Ramos (cell line): Measurements from ENCODE around the gene ITFG1.
"Not testable (repeated sequence)": the region's sequence is repeated elsewhere in the genome, so short reads cannot be mapped to it uniquely, and the experiment has no call there.

Experiments
- in situ Hi-C: fragments of 300-500 bp; cut with MboI; formaldehyde crosslinking; loops from one replicate; pipeline ENCODE4 v1.14.3; 2022; ENCODE audit warnings: low sequenced_read_pairs; ENCODE audit not compliant: unreplicated experiment

Gene ITFG1

DNA sequence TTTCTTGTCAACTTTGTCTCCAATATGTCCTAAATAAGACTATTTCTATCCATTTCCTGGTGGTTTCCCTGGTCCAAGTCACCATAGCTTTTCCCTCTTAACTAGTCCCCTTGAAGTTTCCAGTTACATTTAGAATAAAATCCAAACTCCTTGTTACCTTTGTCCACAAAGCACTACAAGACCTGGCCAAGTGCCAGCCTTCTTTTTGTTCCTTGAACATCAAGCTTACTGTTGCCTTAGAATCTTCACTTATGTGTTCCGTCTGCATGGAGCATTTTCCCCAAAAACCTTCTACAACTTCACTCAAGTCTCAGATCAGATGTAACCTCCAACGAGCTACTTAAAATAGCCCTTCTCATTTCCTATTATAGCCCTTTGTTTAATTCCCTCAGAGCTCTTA lies 101.4 kb downstream of the ITFG1 start:
- in situ Hi-C loops, result no loop called here

DNA sequence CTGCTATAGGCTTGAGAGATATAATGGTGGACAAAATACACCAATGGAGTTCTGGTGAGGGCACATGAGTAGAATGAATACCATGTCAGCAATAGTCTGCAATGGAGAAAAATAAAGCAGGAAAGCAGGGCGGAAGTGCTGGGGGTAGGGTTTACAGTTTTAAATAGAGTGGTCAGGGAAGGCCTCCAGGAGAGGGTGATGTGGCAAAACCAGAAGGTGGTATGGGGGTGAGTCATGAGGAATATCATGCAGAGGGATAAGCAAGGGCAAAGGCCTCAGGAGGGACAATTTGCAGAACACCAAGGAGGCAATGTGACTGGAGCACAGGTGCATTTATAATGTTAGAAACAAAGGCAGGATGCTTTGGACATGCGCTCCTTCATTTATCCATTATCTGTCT lies 102.0 kb downstream of the ITFG1 start:
- in situ Hi-C loops, result no loop called here

DNA sequence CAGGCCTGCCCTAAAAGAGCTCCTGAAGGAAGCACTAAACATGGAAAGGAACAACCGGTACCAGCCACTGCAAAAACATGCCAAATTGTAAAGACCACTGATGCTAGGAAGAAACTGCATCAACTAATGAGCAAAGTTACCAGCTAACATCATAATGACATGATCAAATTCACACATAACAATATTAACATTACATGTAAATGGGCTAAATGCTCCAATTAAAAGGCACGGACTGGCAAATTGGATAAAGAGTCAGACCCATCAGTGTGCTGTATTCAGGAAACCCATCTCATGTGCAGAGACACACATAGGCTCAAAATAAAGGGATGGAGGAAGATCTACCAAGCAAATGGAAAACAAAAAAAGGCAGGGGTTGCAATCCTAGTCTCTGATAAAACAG lies 111.8 kb downstream of the ITFG1 start:
- in situ Hi-C loops, result not testable (repeated sequence)

DNA sequence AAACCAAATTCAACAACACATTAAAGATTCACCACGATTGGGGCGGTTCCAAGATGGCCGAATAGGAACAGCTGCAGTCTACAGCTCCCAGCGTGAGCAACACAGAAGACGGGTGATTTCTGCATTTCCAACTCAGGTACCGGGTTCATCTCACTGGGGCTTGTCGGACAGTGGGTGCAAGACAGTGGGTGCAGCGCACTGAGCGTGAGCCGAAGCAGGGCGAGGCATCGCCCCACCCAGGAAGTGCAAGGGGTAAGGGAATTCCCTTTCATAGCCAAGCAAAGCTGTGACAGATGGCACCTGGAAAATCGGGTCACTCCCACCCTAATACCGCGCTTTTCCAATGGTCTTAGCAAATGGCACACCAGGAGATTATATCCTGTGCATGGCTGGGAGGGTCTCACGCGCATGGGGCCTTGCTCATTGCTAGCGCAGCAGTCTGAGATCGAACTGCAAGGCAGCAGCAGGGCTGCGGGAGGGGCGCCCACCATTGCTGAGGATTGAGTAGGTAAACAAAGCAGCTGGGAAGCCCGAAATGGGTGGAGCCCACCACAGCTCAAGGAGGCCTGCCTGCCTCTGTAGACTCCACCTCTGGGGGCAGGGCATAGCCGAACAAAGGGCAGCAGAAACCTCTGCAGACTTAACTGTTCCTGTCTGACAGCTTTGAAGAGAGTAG lies 113.7 kb downstream of the ITFG1 start:
- in situ Hi-C loops, result not testable (repeated sequence)

DNA sequence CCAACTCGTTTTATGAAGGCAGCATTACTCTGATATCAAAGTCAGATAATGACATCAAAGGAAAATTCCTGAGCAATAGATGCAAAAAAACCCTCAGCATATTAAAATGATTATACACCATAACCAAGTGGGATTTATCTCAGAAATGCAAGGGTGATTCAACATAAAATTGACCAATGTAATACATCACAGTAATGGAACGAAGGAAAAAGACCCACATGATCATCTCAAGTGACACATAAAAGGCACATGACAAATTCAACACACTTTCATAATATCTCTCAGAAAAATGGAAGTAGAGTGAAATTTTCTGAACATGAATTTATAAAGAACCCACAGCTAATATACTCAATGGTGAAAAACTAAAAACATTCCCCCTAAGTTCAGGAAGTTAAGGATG lies 118.8 kb downstream of the ITFG1 start:
- in situ Hi-C loops, result no loop called here

GRCh38 chr16:47330562-47330961 lies 130.3 kb downstream of the ITFG1 start:
- in situ Hi-C loops, result not testable (repeated sequence)

GRCh38 chr16:47324309-47324708 lies 136.6 kb downstream of the ITFG1 start:
- in situ Hi-C loops, result not testable (repeated sequence)

DNA sequence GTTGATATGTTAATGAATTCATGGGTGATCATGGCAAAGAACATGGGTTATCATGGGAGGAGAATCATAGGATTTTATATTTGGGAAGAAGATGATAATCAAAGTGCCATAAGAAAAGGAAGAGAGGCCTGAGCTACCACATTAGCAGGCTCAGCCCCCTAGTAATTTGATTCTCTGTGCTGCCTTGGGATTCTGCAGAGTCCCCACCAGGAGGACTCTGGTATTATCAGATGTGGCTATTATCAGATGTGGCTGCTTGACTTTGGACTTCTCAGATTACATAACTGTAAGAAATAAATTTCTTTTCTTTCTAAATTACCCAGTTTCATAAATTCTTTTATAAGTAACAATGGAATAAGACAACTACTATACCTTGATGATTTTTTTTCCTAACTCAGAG lies 137.6 kb downstream of the ITFG1 start:
- in situ Hi-C loops, result no loop called here

DNA sequence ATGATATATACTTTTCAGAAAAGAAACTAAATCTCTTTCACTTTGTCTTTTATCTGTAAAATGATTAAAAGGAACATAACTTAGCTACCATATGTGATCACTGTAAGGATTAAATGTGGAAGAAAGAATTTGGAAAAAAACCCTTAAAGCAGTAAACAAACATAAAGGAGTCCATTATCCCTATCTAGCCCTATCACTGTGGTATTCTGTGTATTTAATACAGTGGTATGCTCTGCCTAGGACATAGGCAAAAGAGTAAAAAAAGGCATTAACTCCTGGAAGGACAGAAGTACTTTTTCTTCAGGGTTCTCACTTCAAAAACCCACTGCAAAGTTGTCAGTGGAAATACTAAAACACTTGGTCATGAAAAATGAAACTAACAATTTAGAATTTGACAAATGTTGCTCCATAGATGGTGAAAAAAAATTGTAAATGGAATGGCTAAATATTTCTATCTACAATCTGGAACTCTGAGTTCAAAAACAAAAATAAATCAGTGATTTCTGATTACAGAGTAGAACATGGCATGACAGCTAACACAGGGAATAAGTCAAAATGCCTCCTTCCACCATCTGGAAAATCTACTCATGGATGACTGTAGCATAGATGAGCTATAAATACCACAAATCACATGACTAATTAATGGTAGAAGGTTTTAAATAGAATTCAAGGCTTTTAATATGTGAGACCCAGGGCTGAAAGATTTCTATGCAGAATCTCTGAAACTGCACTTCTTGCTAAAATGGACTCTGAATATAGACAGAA lies 140.1 kb downstream of the ITFG1 start:
- in situ Hi-C loops, result no loop called here

DNA sequence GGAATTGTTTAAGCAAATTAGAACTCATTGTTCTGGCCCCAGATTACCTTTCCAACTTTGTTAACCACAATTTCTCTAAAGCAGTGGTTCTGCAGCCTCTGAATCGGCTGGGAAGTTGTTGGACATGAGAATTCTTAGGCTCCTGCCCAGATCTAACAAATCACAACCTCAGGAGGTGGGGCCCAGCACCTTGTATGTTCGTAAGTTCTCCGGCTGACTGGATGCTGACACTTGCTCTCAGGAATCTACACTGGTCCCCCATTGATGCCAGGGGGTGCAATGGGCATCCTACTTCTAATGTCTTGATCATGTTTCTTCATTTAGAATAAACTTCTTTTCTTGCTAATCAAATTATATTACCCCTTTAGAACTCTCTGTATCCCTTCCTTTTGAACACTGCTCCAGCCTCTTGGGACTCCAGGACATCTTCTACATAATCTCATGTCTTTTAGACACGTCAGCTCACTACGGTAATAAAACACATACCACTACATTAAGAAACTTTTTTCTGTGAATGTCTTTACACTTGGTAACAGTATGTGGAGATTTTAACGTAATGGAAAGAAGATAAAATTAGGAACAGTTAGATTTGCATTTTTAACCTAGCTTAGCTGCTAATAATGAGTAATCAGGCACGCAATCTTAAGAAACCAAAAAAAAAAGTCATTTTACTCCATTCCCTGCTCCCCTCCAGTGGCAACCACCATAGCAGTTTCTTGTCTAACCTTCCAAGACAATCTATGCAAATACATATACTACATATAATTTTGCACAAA lies 143.2 kb downstream of the ITFG1 start:
- in situ Hi-C loops, result no loop called here

DNA sequence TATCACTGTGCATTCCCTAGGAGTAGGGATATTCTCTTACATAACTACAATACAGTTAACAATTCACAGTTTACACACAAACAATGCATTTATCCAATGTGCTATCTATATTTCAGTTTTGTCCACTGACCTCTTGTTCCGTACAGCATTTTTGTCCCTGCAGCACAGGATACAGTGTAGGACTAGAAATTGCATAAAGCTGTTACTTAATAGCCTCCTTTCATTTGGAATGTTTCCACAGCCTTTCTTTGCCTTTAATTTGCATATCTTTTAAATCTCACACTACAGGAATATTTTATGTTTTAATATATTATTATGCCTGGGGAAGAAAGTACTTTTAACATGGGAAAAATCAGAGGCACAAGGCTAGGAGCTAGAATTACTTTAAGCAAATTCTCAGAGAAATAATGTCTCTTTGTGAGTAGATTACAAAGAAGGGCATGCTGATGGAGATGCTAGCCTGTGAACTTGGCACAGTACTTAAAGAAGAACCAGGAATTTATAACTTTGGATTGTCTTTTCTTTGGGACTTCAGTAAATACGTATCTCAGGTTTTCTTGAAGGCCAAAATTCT lies 144.3 kb downstream of the ITFG1 start:
- in situ Hi-C loops, result no loop called here

GRCh38 chr16:47311738-47312505 lies 148.9 kb downstream of the ITFG1 start:
- in situ Hi-C loops, result no loop called here

GRCh38 chr16:47310792-47311211 lies 150.1 kb downstream of the ITFG1 start:
- in situ Hi-C loops, result no loop called here

DNA sequence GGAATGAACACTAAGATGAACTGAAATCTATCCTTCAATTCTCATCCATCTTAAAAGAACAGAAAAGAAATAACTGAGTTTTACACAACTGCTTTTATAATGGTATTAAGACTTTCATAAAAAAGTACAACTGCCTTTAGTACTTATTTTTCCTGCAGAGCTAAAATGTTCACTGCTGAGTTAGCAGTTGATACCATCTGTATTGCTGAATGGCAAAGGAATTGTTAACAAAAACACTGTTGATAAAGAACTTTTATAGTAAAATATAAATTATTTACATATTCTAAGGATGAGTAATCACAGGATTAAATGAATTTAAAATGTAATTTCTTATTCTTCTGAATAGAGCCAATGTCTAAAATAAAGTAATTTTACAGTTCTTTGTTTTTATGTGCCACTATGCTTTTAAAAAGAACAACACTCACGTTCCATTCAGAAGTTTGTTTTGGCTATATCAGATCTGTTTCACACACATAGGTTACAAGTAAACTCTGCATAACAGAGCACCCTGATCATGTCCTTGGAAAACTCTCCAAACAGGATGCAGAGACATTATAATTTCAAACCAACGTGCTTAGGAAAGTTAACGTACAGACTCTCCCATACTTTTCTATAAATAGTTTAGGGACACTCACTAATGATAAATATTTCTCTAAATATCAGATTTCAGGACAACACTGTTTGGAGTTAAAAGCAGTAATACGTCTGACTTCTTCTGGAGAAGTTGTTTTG lies 151.1 kb downstream of the ITFG1 start:
- in situ Hi-C loops, result no loop called here

DNA sequence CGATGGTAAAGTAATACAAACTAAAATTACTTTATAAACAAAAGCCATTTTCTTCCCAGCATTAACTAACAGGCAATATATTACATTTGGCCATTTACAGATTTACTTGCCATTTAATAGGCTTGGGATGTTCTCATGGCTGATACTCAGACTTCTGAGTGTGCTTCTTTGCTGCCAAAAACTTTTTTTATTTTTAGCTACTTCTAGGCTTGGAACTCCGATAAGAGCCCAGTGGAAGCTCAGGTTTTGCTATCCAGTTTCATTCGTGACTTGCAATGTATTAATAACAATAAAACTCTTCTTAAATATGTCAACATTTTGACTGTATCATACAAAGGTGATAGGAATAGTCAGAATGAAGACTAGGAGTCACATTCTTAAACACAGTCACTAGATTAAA lies 152.3 kb downstream of the ITFG1 start:
- in situ Hi-C loops, result no loop called here

- in situ Hi-C loops, result no loop called here
Observed at GRCh38 chr16:47304563-47304962, 156.3 kb downstream of the ITFG1 start.

GRCh38 chr16:47299587-47299986 lies 161.3 kb downstream of the ITFG1 start:
- in situ Hi-C loops, result no loop called here

- in situ Hi-C loops, result no loop called here
Observed at GRCh38 chr16:47284999-47285398, 175.9 kb downstream of the ITFG1 start.

DNA sequence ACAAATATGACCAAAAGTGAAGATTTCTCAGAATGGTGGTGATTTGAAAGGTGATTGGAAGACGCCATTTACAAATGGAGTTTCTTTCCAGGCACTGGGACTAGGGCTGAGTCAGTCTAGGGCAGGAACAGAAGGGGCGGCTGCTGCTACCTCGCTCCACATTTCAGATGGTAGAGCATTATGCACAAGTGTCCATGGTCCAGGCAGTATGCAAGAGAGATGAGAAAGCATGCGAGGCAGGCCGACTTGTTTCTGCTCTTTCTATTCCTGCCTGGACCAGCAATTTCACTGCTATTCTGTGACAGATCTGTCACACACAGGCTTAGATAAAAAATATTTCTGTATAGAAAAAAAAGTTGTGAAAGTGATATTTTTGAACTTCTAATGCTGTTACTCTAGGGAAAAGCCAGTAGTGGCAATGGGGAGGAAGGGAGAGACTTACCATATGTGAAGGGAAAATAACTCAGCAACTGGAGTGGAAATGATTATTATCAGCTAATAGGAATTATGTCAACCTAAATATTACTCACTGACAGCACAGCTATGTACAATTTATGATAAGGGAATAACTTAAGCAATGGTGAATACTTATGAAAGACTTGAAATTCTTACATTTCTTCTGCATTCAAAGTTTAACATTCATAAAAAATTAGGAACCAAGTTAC lies 182.4 kb downstream of the ITFG1 start:
- in situ Hi-C loops, result no loop called here
